ENCODE data around the gene GABRD.

DNA sequence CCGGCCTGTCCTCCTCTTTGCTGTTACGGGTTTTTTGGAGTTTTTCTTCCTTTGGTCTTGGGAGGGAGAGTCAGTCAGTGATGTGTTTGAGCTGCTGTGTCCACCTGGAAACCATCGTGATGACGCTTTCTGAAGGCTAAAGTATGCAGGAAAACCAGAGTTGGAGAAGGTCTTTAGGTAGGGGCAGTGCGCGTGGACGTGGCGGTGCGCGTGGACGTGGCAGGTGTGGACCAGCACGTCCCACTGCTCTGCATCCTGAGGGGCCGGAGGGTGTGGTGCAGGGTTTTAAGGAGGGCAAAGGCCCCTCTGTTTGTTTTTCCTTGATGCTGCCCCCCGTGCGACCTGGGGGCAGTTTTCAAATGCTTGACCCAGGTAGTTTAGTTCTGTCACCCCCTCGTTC is 61.0 kb downstream of the GABRD start:
- no peak for TF ChIP-seq POLR2A (IDR thresholded peaks at IDR 0.05; ENCODE audit: extremely low read depth, insufficient read length)
- TF ChIP-seq, protein P1, sequence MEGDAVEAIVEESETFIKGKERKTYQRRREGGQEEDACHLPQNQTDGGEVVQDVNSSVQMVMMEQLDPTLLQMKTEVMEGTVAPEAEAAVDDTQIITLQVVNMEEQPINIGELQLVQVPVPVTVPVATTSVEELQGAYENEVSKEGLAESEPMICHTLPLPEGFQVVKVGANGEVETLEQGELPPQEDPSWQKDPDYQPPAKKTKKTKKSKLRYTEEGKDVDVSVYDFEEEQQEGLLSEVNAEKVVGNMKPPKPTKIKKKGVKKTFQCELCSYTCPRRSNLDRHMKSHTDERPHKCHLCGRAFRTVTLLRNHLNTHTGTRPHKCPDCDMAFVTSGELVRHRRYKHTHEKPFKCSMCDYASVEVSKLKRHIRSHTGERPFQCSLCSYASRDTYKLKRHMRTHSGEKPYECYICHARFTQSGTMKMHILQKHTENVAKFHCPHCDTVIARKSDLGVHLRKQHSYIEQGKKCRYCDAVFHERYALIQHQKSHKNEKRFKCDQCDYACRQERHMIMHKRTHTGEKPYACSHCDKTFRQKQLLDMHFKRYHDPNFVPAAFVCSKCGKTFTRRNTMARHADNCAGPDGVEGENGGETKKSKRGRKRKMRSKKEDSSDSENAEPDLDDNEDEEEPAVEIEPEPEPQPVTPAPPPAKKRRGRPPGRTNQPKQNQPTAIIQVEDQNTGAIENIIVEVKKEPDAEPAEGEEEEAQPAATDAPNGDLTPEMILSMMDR (IDR thresholded peaks at IDR 0.05; ENCODE audit: low read depth, low read length), result no peak
- TF ChIP-seq, protein P2, sequence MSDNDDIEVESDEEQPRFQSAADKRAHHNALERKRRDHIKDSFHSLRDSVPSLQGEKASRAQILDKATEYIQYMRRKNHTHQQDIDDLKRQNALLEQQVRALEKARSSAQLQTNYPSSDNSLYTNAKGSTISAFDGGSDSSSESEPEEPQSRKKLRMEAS (IDR thresholded peaks at IDR 0.05; ENCODE audit: low read depth, low read length), result no peak
